A673 (cell line): ENCODE data around the gene RABGAP1L.

ENCODE experiments used
- CTCF ChIP-seq: fragments of 300-800, 200-600 bp; sonication (generic); conservative IDR thresholded peaks from 2 replicates; pipeline ENCODE4 v1.5.1; 2017; ENCODE audit warnings: low read depth, mild to moderate bottlenecking, antibody characterized with exemption, low read length, moderate library complexity, mixed read lengths
- EZH2 ChIP-seq: fragments of 200-600 bp; sonication (generic); IDR thresholded peaks from 2 replicates; pipeline ENCODE4 v1.6.1; 2017; ENCODE audit warnings: borderline replicate concordance, low read depth, mild to moderate bottlenecking, mixed read lengths, antibody characterized with exemption, low read length; ENCODE audit not compliant: poor library complexity, severe bottlenecking

- TF ChIP-seq EZH2 (no peak), CTCF (no peak)
These were observed 806.8 kb downstream of the RABGAP1L start for GRCh38 chr1:174966008-174966572.
